Eye (tissue), 1 donor: Measurements from ENCODE around the gene MCEE.

Source experiments
- DNase-seq: peaks from one replicate; pipeline ENCODE4 v3.0.0-alpha.2; 2015

The MCEE gene

GRCh38 chr2:71074893-71075395 lies 55.1 kb downstream of the MCEE start:
- DNase-seq: no peak

GRCh38 chr2:71073475-71073874 lies 56.6 kb downstream of the MCEE start:
- no peak for DNase-seq

- no peak for DNase-seq
Measured at GRCh38 chr2:71072492-71072891, 57.5 kb downstream of the MCEE start.

DNA sequence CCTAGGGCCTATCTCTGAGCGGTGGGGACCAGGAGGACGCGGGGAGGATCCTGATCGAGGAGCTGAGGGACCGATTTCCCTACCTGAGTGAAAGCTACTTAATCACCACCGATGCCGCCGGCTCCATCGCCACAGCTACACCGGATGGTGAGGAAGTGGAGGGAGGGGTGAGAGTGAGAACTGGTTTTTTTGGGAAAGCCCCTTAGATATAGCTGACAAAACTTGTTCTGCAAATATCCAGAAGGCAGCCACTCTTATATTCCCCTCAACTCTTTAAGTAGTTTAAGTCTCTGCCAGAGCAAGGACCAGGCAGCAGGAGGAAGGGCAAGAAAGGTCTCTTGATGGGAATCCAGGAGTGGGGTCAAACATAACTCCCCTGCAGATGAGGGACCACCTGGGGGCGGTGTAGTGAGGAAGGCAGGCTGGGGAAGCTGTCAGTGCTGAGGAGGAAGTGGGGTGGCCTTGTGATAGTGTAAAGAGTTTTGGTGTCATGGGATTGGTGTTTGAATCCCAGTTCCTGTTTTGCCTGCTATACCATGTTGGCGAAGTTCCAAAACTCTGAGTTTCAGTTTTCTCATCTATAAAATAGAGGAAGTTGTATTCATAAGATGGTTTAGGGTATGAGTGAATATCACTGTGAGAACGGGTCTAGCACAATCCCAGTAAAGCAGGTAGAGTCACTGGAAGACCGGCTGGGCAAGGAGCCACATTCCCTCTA lies 58.2 kb downstream of the MCEE start:
- no peak for DNase-seq

GRCh38 chr2:71070294-71071093 lies 59.5 kb downstream of the MCEE start:
- DNase-seq: peak; percentile 72

GRCh38 chr2:71069376-71069775 lies 60.7 kb downstream of the MCEE start:
- DNase-seq: no peak

GRCh38 chr2:71068218-71069035 lies 61.6 kb downstream of the MCEE start, which contains the start of gene NAGK:
NAGK (plus strand) TSS chr2:71068648; CDS start chr2:71068684, 36 bp downstream.
- peak; percentile 99 for DNase-seq

- no peak for DNase-seq
Measured at GRCh38 chr2:71067567-71068217, 62.3 kb downstream of the MCEE start.

DNA sequence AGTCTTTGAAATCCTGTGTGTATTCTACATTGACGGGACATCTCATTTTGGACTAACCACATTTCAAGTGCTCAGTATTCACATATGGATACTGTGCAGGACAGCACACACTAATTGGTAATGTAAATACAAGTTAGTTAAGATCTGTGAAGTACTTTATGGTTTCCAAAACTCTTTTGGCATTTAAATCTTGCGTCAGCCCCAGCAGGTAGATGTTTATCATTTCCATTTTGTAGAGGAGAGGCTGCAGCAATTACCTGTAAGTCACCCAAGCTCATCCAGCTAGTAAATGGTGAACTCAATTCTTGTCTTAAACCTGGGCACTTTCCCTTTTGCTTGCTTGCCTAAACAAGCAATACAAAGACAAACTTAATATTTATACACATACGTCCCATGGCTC lies 63.2 kb downstream of the MCEE start:
- DNase-seq: no peak

- no peak for DNase-seq
Measured at GRCh38 chr2:71064754-71065621, 65.0 kb downstream of the MCEE start.

DNA sequence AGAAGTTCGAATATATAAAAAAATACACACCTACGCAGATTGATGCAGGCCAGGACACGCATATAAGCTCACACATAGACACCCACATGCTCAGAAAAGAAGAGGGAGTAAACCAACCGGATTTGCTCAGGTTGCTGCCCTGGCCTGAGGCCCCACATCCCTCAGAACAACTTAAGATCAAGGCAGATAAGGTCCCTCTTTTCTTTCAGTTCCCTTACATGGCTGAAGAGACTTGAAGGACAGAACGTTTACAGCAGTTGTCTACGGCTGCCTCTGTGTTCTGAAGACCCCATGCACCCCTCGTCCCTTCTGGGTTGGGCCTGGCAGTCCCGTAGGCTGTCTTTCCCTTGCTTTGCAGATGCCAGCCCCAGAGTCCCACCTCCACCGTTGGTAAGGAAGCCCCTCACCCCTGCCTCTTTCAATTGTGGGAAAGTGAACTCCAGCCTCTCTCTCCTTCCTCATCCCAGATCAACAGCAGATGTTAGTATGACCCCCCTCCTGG lies 65.9 kb downstream of the MCEE start:
- no peak for DNase-seq

DNA sequence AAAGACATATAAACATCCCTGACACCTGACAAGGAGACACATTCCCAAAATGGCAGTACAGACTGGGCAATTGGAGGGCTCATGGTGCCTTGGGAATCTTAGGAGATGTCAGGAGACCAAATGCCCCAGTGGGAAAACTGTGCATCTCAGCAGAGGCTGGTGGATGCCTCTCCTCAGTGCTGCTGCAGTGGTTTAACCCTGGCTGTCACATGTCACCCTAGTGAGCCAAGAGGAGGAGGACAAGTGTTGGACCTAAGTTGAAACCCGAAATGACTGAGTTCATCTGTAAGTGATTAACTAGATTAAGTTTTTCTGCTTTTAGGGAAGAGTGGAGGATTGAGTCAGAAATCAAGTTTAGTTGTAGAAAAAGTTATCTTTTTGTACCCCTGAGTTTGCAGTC lies 66.8 kb downstream of the MCEE start:
- no peak for DNase-seq

- no peak for DNase-seq
Measured at GRCh38 chr2:71060871-71061270, 69.2 kb downstream of the MCEE start.

DNA sequence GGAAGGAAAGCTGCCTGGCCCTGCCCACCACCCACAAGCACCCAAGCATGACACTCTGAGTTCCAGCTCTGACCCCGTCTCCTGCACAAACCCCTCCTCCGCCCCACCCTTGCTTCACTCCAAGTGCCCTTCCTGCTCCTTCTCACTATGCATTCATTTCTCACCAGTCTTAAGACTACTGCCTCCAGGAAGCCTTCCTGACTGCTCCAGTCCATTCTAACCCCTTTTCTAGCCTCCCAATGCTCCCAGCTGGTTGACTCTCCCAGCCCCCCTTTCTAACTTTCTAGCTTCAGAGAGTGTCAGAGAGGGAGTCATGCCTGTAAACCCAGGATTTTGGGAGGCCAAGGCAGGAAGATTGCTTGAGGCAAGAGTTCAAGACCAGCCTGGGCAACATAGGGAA lies 69.8 kb downstream of the MCEE start:
- DNase-seq: no peak
